WTC11 (cell line): ENCODE data around the gene STK17B. TPM values are rescaled to one million over a fixed set of nuclear protein-coding genes. Genes with fewer than 3 reads are reported as not detected.

ENCODE experiments used
- ATAC-seq: fragments of 200-7000 bp; cut with Tn5 transposase; 2 replicates; pipeline ENCODE4 v1.10.0; 2021; ENCODE audit warnings: mild to moderate bottlenecking, moderate library complexity
- CTCF ChIA-PET: fragments of 300-600 bp; sonication (Branson Sonifier 250); formaldehyde crosslinking; loops from one replicate; lab custom pipeline; 2021; ENCODE audit warnings: antibody characterized with exemption; lab: Charles Lee
- POLR2A ChIA-PET: fragments of 350-600 bp; sonication (Branson Sonifier 250); formaldehyde crosslinking; loops from one replicate; lab custom pipeline; 2021; ENCODE audit warnings: antibody characterized with exemption; lab: Charles Lee
- DNase-seq: peaks from one replicate; pipeline ENCODE4 v3.0.0; 2021; ENCODE audit warnings: low spot score
- H3K27ac Mint-ChIP-seq: 2 replicates; pipeline ENCODE4 v1.8.0; 2021; ENCODE audit warnings: mixed read lengths
- H3K27me3 Mint-ChIP-seq: 2 replicates; pipeline ENCODE4 v1.8.0; 2021; ENCODE audit warnings: low read depth, mild to moderate bottlenecking, moderate library complexity, mixed read lengths
- H3K36me3 Mint-ChIP-seq: 2 replicates; pipeline ENCODE4 v1.8.0; 2021; ENCODE audit warnings: mixed read lengths
- H3K4me1 Mint-ChIP-seq: 2 replicates; pipeline ENCODE4 v1.8.0; 2022; ENCODE audit warnings: mixed read lengths
- H3K4me3 Mint-ChIP-seq: 2 replicates; pipeline ENCODE4 v1.8.0; 2021; ENCODE audit warnings: mild to moderate bottlenecking, moderate library complexity, mixed read lengths
- H3K9me3 Mint-ChIP-seq: 2 replicates; pipeline ENCODE4 v1.8.0; 2021; ENCODE audit warnings: mixed read lengths
- AR ChIP-seq: fragments of 250-450 bp; sonication (Bioruptor Pico); IDR thresholded peaks from 2 replicates; pipeline ENCODE4 v1.9.0; 2021; ENCODE audit warnings: mild to moderate bottlenecking
- ATF6 ChIP-seq: sonication (generic); formaldehyde crosslinking; IDR thresholded peaks from 2 replicates; pipeline ENCODE4 v1.8.1; 2023; ENCODE audit warnings: mild to moderate bottlenecking, missing genetic modification reagents
- CBFB ChIP-seq: sonication (generic); formaldehyde crosslinking; IDR thresholded peaks from 2 replicates; pipeline ENCODE4 v1.8.1; 2022; ENCODE audit warnings: mild to moderate bottlenecking, low read depth, missing genetic modification reagents
- CREM ChIP-seq: sonication (generic); formaldehyde crosslinking; IDR thresholded peaks from 2 replicates; pipeline ENCODE4 v1.8.1; 2022; ENCODE audit warnings: mild to moderate bottlenecking, missing genetic modification reagents, moderate library complexity
- E2F5 ChIP-seq: sonication (generic); formaldehyde crosslinking; IDR thresholded peaks from 2 replicates; pipeline ENCODE4 v1.8.1; 2022; ENCODE audit warnings: mild to moderate bottlenecking, moderate library complexity, missing genetic modification reagents
- EMX1 ChIP-seq: fragments of 250-450 bp; sonication (Bioruptor Pico); IDR thresholded peaks from 2 replicates; pipeline ENCODE4 v1.8.0; 2021; ENCODE audit warnings: mild to moderate bottlenecking
- FOXK1 ChIP-seq: sonication (generic); formaldehyde crosslinking; IDR thresholded peaks from 2 replicates; pipeline ENCODE4 v1.8.0; 2022; ENCODE audit warnings: mild to moderate bottlenecking, moderate library complexity, missing genetic modification reagents
- FOXP1 ChIP-seq: sonication (generic); formaldehyde crosslinking; IDR thresholded peaks from 2 replicates; pipeline ENCODE4 v1.8.0; 2022; ENCODE audit warnings: missing genetic modification reagents, mild to moderate bottlenecking, moderate library complexity, borderline replicate concordance
- HMGA2 ChIP-seq: fragments of 250-450 bp; sonication (Bioruptor Pico); IDR thresholded peaks from 2 replicates; pipeline ENCODE4 v1.4.0; 2021; ENCODE audit warnings: mild to moderate bottlenecking, moderate library complexity
- IRF1 ChIP-seq: sonication (generic); formaldehyde crosslinking; IDR thresholded peaks from 2 replicates; pipeline ENCODE4 v1.8.0; 2023; ENCODE audit warnings: missing genetic modification reagents
- IRF2 ChIP-seq: sonication (generic); formaldehyde crosslinking; IDR thresholded peaks from 2 replicates; pipeline ENCODE4 v1.8.0; 2022; ENCODE audit warnings: low read depth, missing genetic modification reagents, borderline replicate concordance
- KAT7 ChIP-seq: sonication (generic); formaldehyde crosslinking; IDR thresholded peaks from 2 replicates; pipeline ENCODE4 v1.8.1; 2023; ENCODE audit warnings: missing genetic modification reagents, mild to moderate bottlenecking, borderline replicate concordance
- MAX ChIP-seq: sonication (generic); formaldehyde crosslinking; IDR thresholded peaks from 2 replicates; pipeline ENCODE4 v1.8.0; 2022; ENCODE audit warnings: mild to moderate bottlenecking, missing genetic modification reagents
- MXD4 ChIP-seq: fragments of 250-450 bp; sonication (Bioruptor Pico); IDR thresholded peaks from 2 replicates; pipeline ENCODE4 v1.8.0; 2021; ENCODE audit warnings: mild to moderate bottlenecking, moderate library complexity, borderline replicate concordance
- NFYB ChIP-seq: sonication (generic); formaldehyde crosslinking; conservative IDR thresholded peaks from 2 replicates; pipeline ENCODE4 v1.8.0; 2022; ENCODE audit warnings: low read depth, missing genetic modification reagents
- NR1H2 ChIP-seq: sonication (generic); formaldehyde crosslinking; IDR thresholded peaks from 2 replicates; pipeline ENCODE4 v1.9.0; 2021; ENCODE audit warnings: mild to moderate bottlenecking, moderate library complexity, missing genetic modification reagents
- NR3C1 ChIP-seq: sonication (generic); formaldehyde crosslinking; conservative IDR thresholded peaks from 2 replicates; pipeline ENCODE4 v1.8.1; 2023; ENCODE audit warnings: low read depth, mild to moderate bottlenecking, missing genetic modification reagents
- RORB ChIP-seq: fragments of 250-450 bp; sonication (Bioruptor Pico); IDR thresholded peaks from 2 replicates; pipeline ENCODE4 v1.9.0; 2021; ENCODE audit warnings: mild to moderate bottlenecking
- SMAD4 ChIP-seq: sonication (generic); formaldehyde crosslinking; IDR thresholded peaks from 2 replicates; pipeline ENCODE4 v1.8.0; 2022; ENCODE audit warnings: mild to moderate bottlenecking, missing genetic modification reagents
- SP1 ChIP-seq: sonication (generic); formaldehyde crosslinking; conservative IDR thresholded peaks from 2 replicates; pipeline ENCODE4 v1.8.1; 2022; ENCODE audit warnings: missing genetic modification reagents
- TEAD4 ChIP-seq: sonication (generic); formaldehyde crosslinking; IDR thresholded peaks from 2 replicates; pipeline ENCODE4 v1.8.0; 2022; ENCODE audit warnings: mild to moderate bottlenecking, missing genetic modification reagents
- ZBTB21 ChIP-seq: sonication (generic); formaldehyde crosslinking; IDR thresholded peaks from 2 replicates; pipeline ENCODE4 v1.8.1; 2023; ENCODE audit warnings: mild to moderate bottlenecking, missing genetic modification reagents, borderline replicate concordance
- ZNF121 ChIP-seq: sonication (generic); formaldehyde crosslinking; IDR thresholded peaks from 2 replicates; pipeline ENCODE4 v1.8.0; 2023; ENCODE audit warnings: missing genetic modification reagents
- ZNF281 ChIP-seq: sonication (generic); formaldehyde crosslinking; IDR thresholded peaks from 2 replicates; pipeline ENCODE4 v1.8.0; 2023; ENCODE audit warnings: mild to moderate bottlenecking, missing genetic modification reagents
- ZNF317 ChIP-seq: sonication (generic); formaldehyde crosslinking; IDR thresholded peaks from 2 replicates; pipeline ENCODE4 v1.8.1; 2023; ENCODE audit warnings: low read depth, mild to moderate bottlenecking, moderate library complexity, missing genetic modification reagents, borderline replicate concordance
- ZNF423 ChIP-seq: fragments of 250-450 bp; sonication (Bioruptor Pico); IDR thresholded peaks from 2 replicates; pipeline ENCODE4 v2.1.2; 2022; ENCODE audit warnings: mild to moderate bottlenecking, moderate library complexity
- ZNF671 ChIP-seq: fragments of 250-450 bp; sonication (Bioruptor Pico); IDR thresholded peaks from 2 replicates; pipeline ENCODE4 v1.8.0; 2021; ENCODE audit warnings: mild to moderate bottlenecking
- total RNA-seq: library from RNA; stranded (reverse); gene quantifications from 3 replicates; pipeline ENCODE4 v1.2.3, GENCODE V29; 2021

The STK17B gene
- total RNA-seq, 1 experiment from 2014 or later = 11.8 TPM

GRCh38 chr2:196140213-196140612, 31.2 kb downstream of the STK17B start:
- Mint-ChIP-seq H3K27ac (no peak overlapping the region), H3K36me3 (peaks cover 44% of the 10 kb centered on the region), H3K9me3 (no peaks in the 10 kb centered on the region), H3K4me3 (no peak overlapping the region), H3K4me1 (peaks cover 17% of the 10 kb centered on the region), H3K27me3 (no peaks in the 10 kb centered on the region)
- DNase-seq = no peak
- no peak for ATAC-seq
- no peak for TF ChIP-seq CBFB (CRISPR knock-in tag)
- TF ChIP-seq HMGA2 = no peak
- TF ChIP-seq ZNF121 (CRISPR knock-in tag) = no peak
- TF ChIP-seq FOXP1 (CRISPR knock-in tag) = no peak
- TF ChIP-seq CREM = no peak
- TF ChIP-seq NFYB (CRISPR knock-in tag) = no peak
- TF ChIP-seq ZNF423 (CRISPR knock-in tag) = no peak
- no peak for TF ChIP-seq E2F5 (CRISPR knock-in tag)
- no peak for TF ChIP-seq MXD4
- TF ChIP-seq TEAD4 = no peak
- TF ChIP-seq NR1H2 (CRISPR knock-in tag) = no peak
- TF ChIP-seq MAX (CRISPR knock-in tag) = no peak
- no peak for TF ChIP-seq NR3C1
- no peak for TF ChIP-seq KAT7 (CRISPR knock-in tag)
- no peak for TF ChIP-seq RORB (CRISPR knock-in tag)
- no peak for TF ChIP-seq IRF2 (CRISPR knock-in tag)
- no peak for TF ChIP-seq FOXK1 (CRISPR knock-in tag)
- no peak for TF ChIP-seq IRF1 (CRISPR knock-in tag)
- no peak for TF ChIP-seq ZNF281 (CRISPR knock-in tag)
- no peak for TF ChIP-seq SMAD4 (CRISPR knock-in tag)
- ChIA-PET POLR2A (interaction anchor here (0.7 kb wide), 1 partner anchor 209 kb away, joined by 4 read pairs; no protein-coding TSS in a partner anchor), CTCF (interaction anchor here (0.6 kb wide), 1 partner anchor 311 kb away, joined by 4 read pairs; no protein-coding TSS in a partner anchor)

GRCh38 chr2:196137271-196137670, 34.1 kb downstream of the STK17B start:
- Mint-ChIP-seq H3K4me3 (no peak overlapping the region), H3K4me1 (peaks cover 25% of the 10 kb centered on the region), H3K27ac (no peak overlapping the region; the same call in 1 of the 2 replicates), H3K9me3 (peaks cover 25% of the 10 kb centered on the region), H3K36me3 (peaks cover 64% of the 10 kb centered on the region), H3K27me3 (no peaks in the 10 kb centered on the region; the same call in 1 of the 2 replicates)
- ATAC-seq (no peak), DNase-seq (no peak)
- POLR2A ChIA-PET = no interaction called here
- CTCF ChIA-PET = no interaction called here
- no peak for TF ChIP-seq SP1
- TF ChIP-seq ZNF317 = no peak
- no peak for TF ChIP-seq ZNF671 (CRISPR knock-in tag)
- no peak for TF ChIP-seq FOXK1 (CRISPR knock-in tag)
- TF ChIP-seq EMX1 = no peak
- TF ChIP-seq ZBTB21 (CRISPR knock-in tag) = no peak
- TF ChIP-seq ATF6 (CRISPR knock-in tag) = no peak
- no peak for TF ChIP-seq RORB (CRISPR knock-in tag)
- TF ChIP-seq AR (CRISPR knock-in tag) = no peak
